AG08396 (cell line): ENCODE measurements around the gene CAB39.
A peak's percentile ranks its signal among the peaks of the same experiment; 100 is the strongest.

Experiments used
- DNase-seq: peaks from one replicate; pipeline ENCODE4 v3.0.0; 2012; ENCODE audit warnings: low spot score, mixed read lengths

The CAB39 gene

GRCh38 chr2:230785346-230785745 lies 72.7 kb downstream of the CAB39 start:
- DNase-seq, result no peak

DNA sequence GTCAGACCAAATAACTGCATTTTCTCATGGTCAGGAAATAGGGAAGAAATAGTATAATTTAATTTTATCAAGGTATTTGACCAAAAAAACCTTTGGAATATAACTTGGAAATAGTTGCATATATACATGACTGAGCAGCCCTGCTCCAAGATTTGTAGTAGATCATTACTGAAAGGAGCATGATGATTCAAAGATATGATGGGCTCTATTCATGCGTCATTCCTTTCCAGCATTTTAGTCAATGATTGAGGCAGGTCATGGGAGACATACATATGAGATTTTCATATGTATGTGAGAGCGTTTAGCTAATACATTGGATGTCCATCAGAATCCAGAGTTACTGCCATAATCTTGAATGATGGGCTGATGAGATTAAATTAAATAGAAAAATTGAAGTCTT lies 74.5 kb downstream of the CAB39 start:
- DNase-seq, result no peak

DNA sequence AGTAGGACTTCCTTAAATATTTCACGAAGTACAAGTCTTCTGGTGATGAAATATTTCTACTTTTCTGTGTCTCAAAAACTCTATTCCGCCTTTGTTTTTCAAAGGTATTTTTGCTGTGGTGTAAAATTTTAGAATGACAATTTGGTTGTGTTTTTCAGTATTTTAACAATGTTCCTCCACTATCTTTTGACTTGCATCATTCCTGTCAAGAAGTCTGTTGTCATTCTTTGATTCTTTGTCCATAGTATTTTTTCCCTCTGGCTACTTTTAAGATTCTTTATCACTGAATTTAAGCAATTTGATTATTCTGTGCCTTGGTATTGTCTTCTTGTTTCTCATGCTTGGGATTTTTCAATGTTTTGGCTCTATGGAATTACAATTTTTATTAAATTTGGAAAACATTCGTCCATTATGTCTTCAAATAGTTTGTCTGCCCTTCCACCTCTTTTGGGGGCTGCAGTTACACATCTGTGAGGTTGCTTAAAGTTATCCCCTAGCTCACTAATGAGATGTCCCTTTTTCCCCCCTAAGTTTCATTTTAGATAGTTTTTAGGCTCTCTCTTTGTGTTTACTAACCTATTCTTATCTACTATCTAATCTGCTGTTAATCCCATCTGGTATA lies 76.0 kb downstream of the CAB39 start:
- DNase-seq, result no peak

GRCh38 chr2:230790981-230791380 lies 78.3 kb downstream of the CAB39 start:
- DNase-seq, result no peak

- DNase-seq, result peak; percentile 85
Observed at GRCh38 chr2:230793572-230794359, 81.1 kb downstream of the CAB39 start.

DNA sequence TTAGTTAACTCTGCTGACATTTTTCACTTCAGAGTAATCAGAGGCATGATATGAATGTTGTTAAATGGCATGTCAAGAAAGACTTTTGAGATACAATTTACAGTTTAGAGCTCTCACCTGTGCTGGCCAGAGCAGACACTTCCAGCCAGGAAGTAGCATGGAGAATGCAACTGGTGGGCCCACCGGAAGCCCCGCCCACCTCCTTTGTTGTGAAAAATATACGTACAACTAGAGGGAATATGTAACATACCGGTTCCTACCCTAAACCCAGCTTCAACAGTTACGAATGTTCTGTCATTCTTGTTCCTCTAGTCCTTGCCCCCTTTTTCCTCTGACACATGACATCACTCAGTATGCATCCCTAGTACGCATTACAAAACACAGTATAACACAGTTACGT lies 81.9 kb downstream of the CAB39 start:
- no peak for DNase-seq

- DNase-seq, result no peak
Observed at GRCh38 chr2:230795856-230796255, 83.2 kb downstream of the CAB39 start.

GRCh38 chr2:230796280-230796862 lies 83.7 kb downstream of the CAB39 start:
- no peak for DNase-seq

- no peak for DNase-seq
Observed at GRCh38 chr2:230797515-230798495, 85.2 kb downstream of the CAB39 start.

DNA sequence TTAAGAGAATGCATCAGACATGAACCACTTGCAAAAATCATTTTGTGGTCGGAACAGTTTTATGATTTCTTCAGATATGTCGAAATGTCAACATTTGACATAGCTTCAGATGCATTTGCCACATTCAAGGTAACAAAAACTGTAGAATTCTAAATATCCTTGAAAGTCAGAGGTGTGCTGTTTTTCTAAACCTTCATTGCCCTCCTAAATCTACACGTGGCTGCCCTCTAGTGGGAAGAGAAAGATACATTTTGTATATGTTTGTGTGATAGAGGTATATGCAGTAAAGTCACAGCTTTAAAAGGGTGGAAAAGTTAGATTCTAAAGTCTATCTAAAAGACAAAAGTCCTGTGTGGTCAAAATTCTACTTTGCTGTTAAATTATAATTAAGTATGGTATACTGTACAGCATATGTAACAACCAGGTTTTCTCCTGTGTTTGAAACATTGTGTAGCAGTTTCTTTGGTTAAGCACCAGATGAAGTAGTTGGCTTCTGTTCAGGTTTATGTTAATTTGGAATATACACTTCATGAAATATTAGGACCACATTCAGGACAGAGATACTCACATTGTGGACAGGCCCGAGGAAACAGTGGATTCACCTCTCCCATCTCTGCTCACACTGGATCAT lies 86.2 kb downstream of the CAB39 start:
- no peak for DNase-seq

DNA sequence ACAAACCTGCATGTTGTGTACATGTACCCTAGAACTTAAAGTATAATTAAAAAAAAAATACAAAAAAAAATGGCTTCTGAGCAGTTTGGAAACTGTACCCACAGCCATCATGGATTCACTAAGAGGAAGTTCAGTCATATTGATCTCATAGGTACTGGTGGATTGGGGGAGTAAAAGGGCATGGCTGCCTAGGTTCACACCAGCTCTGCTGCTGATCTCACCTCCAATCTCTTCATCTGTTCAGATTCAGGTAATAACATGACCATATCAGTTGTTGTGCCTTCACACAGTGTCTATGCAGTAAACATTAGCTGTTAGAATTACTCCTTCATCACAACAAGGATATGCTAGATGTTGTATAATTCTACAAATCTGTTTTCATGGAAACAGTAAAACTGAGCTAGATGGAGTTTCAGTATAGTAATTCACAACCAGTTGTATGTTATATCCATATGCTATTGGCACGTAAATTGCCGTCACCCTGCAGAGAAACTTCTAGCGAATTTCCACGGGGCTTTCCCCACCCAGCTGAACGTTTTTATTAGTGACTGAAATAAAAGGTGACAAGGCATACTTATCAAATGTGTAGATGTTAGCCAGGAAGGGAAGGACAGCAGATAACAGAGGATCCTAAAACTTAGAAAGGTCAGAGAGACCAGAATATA lies 92.8 kb downstream of the CAB39 start:
- no peak for DNase-seq

- DNase-seq, result no peak
Observed at GRCh38 chr2:230807729-230808128, 95.1 kb downstream of the CAB39 start.

DNA sequence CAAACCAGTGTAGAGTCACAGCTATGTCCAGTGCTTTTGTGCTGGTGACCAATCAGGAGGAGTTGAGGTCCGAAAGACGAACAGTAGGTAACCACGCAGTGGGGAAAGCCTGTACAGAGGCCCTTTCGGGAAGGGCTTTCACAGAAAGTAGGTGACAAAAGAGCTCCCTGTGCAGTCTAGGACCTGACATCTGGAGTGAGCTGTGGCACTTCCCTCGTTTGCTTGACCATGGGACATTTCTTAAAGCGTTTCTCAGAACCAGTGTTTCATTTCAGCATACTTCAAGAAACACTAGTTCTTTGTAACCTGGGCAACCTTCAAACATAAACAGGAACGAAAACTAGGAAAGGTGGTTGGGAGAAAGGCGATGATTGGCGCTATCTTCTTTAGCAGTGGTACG lies 96.4 kb downstream of the CAB39 start:
- no peak for DNase-seq

- no peak for DNase-seq
Observed at GRCh38 chr2:230809677-230810251, 97.1 kb downstream of the CAB39 start.

- DNase-seq, result no peak
Observed at GRCh38 chr2:230811508-230811907, 98.9 kb downstream of the CAB39 start.

DNA sequence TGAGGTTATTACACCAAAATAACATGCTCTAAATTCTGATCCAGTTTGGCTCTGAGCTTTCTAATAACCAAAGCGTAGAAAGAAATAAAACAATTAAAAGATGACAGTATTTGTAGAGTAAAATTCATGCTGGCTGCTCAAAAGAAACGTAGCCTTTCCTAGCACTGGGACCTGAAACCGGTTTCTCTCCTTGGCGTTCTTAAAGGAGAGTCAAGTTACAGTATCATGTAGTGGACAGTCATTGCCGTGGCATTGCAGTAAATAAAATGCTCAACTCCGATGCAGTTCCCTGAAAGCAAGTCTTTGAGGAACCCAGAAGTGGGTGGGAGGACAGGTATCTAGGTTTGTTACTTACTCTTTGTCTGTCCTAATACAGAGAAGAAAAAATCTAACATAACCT lies 99.4 kb downstream of the CAB39 start:
- DNase-seq, result no peak

GRCh38 chr2:230814616-230815015 lies 102.0 kb downstream of the CAB39 start:
- DNase-seq, result no peak

- no peak for DNase-seq
Observed at GRCh38 chr2:230815088-230815487, 102.4 kb downstream of the CAB39 start.

GRCh38 chr2:230816735-230817134 lies 104.1 kb downstream of the CAB39 start:
- DNase-seq, result no peak

DNA sequence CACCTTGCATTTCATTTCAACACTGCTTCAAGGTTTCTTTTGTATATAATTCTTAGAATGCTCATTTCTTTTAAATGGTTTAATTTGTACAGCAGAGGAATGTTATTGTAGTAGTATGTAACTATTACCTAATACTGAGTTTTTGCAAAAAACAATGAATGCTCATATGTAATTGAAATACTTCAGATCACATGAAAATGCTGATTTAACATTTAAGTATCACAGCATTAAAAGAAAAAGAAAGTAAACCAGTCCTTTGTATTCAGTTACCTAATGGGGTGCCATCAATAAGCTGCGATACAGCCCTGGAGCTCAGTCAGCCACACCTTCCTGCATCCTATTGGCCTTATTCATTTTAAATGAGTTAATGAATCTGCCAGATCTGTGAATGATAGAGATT lies 106.8 kb downstream of the CAB39 start:
- DNase-seq, result no peak
